HL-60/S4 treated with phorbol 12-myristate 13-acetate at 8.2 ng/mL for 4 days and 3 days (cell line): ENCODE data around the gene NFYB.
"Not testable (repeated sequence)": the region's sequence is repeated elsewhere in the genome, so short reads cannot be mapped to it uniquely, and the experiment has no call there.

Source experiments
- in situ Hi-C: fragments of 300-500 bp; cut with MboI; formaldehyde crosslinking; loops from 2 replicates; pipeline ENCODE4 v1.15.0; 2022; ENCODE audit warnings: low sequenced_read_pairs

Gene NFYB

DNA sequence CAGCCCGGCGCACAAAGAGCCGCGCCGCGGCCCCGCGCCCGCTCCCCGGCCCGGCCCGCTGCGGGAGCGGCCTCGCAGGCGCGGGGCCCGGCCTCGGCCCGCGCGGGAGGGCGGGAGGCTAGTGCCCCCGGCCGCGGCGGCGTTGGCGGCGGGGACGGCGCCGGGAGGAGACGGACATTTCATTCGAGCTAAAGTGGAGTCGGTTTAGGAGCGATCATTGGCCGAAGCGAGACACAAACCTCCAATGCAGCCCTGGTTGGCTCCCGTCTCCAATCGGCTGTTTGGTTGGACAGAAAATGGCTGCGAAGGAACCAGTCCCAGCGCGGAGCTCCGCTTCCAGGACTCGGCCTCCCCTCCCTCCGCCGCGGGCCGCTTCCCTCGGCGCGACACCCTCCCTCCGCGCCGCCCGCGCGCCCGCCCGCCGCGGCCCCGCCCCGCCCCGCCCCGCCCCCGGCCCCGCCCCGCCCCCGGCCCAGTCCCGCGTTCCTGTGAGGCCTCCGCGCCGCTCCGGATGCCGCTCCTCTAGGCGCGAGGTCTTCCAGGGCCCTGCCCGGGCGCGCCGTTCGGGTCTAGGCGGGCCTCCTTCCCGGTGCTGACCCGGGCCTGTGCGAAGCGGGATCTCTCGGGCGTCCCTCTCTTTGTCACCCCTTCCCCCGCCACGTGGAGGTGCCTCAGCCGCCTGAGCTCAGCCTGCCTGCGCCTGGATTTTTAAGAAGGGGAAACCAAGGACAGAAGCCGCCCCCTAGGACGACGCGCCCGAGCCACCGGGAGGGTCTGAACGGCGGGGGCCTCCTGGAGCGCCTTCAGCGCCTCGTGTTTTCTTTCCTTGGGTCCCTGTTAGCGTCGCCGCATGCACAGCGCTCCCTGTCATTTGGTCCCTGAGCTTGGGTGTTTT, at the start of gene NFYB:
NFYB (minus strand) TSS at position 309 of the 895 bp plus-strand sequence. CDS start 2,757 bp downstream, outside the sequence.
- in situ Hi-C loops, result no loop called here

- in situ Hi-C loops, result no loop called here
Measured at GRCh38 chr12:104187446-104188155, 49.6 kb upstream of the NFYB start.

DNA sequence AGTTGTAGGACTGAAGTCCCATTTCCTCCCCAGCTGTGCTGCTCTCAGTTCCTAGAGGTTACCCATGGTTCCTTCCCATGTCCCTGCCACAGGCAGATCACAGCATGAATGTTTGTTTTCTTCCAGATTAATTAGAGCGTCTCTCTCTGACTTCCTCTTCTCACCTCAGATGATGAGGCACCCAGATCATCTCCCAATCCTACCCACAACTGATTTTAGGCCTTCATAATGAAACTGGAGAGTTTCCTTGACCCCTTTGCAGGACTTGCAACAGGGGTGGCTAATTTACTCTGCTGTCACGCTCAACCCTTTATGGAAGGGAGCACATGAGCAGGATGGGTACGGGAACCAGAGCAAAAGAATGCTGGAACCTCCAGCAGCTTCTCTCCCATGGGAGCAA, 45.4 kb upstream of the NFYB start:
- in situ Hi-C loops, result no loop called here

DNA sequence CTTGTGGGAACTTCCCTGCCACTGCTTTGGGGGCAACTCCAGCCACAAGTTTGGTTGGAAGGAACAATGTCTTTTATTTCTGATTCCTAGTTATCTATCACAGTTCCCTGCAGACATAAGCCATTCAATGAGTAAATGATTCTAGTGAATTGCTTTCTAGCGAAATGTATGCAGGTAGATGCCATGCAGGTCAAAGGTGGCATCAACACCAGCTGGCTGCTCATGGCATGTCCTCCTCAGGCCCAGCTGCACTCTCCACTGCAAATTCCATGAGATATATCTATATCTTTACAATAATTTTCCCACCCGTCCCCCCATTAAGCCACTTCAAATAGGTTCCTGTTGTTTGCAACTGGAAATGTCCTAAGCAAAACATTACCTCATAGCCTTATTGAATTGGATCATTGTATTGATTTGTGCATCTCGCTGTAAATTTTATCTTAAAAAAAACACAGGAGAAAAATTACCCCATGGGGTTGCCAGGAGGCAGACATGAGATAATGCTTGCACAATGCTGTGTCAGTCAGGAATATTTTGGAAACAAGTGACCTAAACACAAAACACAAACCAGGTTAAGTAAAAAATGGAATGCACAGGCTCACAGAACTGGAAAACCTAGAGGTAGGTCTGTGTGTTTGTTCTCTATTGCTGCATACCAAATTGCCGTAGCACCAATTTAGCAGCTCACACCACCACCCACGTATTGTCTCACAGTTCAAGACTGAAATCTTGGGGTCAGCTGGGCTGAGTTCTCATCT, 44.8 kb upstream of the NFYB start:
- in situ Hi-C loops, result no loop called here

DNA sequence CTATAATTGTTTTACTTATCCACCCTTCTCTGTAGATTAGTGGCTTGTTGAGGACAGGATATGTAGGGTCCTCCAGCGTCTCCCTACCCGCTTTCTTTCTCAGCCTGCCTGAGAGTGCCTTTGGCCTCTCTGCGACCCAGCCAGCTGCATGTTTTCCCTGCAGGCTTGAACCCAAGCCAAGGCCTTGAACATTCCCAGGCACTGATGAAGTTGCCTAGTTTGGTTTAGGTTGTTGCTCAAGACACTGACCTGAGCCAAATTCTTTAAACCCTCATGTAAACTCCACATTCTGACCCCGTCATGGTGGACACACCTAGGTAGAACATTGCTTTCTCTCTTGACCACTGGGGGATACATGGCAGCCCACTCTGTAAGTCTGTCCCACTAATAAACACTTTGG, 44.1 kb upstream of the NFYB start:
- in situ Hi-C loops, result no loop called here

DNA sequence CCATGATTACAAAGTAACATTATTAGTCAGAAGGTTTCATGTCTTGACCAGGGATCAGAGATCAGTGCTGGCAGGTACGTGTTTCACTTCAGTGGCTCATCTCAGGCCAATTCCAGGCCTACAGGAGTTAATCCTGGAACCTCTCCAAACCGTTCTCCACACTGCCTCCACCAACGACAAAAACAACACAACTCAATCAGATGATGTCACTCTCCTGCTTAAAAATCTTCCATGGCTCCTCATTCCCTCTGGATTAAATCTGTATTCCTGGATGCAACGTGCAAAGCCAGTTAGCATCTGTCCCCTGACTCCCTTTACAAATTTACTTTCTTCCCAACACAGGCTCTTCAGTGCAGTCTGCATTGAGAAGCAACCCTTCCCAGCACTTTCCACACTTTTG, 43.3 kb upstream of the NFYB start:
- in situ Hi-C loops, result no loop called here

- in situ Hi-C loops, result no loop called here
Measured at GRCh38 chr12:104180374-104180773, 42.4 kb upstream of the NFYB start.

GRCh38 chr12:104177663-104178501, 39.9 kb upstream of the NFYB start:
- in situ Hi-C loops, result no loop called here

- in situ Hi-C loops, result no loop called here
Measured at GRCh38 chr12:104177336-104177662, 39.3 kb upstream of the NFYB start.

GRCh38 chr12:104175726-104176247, 37.8 kb upstream of the NFYB start:
- in situ Hi-C loops, result no loop called here

- in situ Hi-C loops, result not testable (repeated sequence)
Measured at GRCh38 chr12:104173804-104174203, 35.8 kb upstream of the NFYB start.

DNA sequence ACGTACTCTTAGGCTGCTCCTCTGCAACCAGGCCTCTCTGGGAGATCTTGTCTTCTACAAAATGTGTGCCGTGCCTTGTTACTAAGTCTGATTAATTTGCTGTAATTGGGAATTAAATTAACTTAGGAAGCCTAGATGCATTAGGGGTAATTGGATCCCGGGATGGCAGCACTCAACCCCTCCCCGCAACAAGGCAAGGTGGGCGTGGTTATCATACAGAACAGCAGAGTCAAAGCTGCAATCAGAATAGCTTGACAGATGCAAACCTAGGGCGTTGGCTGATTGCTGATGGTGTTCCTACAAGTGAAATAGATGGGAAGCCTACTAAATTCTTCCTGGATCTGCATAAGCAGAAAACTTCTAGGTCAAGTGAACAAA, 34.5 kb upstream of the NFYB start:
- in situ Hi-C loops, result no loop called here

DNA sequence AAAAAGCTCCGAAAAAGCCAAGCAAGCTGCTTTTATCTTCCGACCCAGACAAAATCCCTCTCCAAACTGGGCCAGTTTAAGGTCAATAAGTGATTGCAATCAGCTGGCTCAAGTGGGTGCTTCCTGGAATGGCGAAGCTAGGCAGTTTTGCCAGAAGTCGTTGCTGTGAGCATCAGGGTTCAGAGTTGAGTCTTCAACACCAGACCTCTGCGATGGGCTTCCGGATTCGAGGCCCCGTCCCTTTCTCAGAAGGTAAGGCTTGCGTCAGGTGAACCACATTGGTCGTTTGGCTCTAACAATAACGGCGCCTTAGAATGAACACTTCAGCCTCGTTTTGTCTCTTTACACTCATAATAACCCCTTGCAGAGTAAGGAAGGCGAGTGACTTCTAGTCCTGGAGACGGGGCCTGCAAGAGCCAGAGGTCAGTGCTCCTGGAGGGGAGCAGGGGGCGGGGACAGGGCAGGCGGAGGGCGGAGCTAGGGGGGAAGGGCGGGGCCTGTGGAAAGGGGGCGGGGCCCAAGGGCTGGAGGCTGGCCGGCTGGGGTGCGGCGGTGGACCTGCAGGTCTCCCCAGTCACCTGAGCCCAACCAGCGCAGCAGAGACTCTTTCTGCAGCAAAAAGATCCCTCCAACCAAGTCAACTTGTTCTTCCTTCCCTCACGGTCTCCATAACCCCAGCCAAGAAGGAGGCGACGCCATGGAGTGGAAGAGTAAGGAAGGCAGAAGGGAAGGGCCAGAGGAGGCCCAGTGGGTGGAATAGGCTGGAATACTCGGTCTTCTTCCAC, 34.0 kb upstream of the NFYB start:
- in situ Hi-C loops, result no loop called here

DNA sequence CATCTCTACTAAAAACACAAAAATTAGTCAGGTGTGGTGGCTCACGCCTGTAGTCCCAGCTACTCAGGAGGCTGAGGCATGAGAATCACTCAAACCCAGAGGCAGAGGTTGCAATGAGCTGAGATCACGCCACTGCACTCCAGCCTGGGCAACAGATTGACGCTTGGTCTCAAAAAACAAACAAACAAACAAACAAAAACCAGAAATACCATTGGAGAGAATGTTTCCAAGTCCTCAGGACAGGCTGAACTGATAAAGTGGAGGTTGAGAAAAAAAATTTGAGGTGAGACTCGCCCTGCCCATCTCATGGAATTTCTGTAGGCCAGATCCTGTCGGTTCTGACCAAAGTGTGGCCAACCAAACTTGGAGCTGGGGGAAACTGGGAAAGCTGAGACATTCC, 30.6 kb upstream of the NFYB start:
- in situ Hi-C loops, result no loop called here

DNA sequence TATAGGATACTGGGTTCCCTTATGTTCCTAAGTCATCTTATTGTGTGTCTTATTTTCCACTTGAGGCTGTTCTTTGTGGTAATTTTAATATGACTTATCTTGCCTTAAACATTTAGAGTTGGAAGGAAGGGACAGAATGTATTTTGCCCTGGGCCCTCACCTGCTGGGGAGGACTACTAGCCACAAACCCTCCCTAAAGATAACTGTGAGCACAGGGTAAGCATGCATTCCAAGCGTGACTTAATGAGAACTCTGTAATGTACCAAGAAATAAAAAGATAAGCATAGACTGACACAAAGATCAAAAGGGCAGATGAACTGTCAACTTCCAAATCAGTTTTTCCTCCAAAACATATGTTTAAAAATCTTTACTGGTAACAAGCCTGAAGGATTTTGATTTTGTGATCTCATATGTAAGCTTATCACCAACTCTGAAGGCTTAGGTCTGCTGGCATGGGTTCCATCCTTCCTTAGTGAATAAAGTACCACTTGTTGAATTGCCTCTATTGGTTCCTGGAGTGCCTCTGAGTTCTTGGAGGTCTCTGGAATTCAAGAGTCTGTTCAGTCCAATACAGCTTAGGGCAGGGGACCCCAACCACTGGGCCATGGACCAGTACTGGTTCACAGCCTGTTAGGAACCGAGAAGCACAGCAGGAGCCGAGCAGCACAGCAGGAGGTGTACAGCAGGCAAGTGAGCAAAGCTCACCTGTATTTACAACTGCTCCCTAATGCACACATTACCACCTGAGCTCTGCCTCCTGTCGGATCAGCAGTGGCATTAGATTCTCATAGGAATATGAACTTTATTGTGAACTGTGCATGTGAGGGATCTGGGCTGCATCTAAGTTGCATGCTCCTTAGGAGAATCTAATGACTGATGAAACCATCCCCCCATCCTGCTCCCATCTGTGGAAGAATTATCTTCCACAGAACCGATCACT, 29.8 kb upstream of the NFYB start:
- in situ Hi-C loops, result no loop called here

DNA sequence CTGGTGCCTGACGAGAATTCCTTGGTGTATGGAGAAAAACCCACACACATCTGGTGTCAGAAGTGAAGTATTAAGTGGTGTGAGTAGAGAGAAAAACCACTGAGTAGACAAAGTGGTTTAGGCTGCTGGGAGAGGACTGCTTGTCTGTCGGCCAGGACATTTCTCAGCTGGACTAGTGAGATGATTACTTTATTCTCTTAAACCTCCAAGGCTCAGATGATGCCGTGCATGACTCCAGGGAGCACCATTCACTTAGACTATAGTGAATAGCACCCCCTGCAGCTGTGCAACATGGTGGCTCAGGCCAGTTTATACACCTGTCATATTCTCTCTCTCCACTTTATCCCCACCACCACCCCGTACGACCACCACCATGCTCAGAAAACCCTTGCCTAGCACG, 28.5 kb upstream of the NFYB start:
- in situ Hi-C loops, result no loop called here

DNA sequence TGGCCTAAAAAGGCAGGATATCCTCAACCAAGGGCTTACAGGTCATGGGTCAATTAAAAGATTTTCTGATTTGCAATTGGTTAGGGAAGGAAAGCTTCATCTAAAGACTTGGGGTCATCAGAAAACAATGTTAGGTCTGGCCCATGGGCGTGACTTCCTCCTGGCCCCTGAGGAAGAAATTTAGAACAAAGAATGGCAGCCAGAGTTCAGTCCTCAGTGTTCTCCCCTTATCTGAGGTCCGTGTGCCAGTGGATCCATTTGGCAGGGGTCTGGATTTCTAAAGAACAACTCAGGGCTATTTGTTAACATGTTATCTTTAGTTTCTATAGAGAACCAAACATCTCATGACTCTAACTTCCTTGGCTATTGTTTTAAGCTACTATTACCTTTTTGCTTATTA, 27.8 kb upstream of the NFYB start:
- in situ Hi-C loops, result no loop called here

- in situ Hi-C loops, result no loop called here
Measured at GRCh38 chr12:104164634-104165033, 26.6 kb upstream of the NFYB start.

- in situ Hi-C loops, result no loop called here
Measured at GRCh38 chr12:104163631-104164030, 25.6 kb upstream of the NFYB start.
